Measurements from ENCODE around the gene PGM2L1.

DNA sequence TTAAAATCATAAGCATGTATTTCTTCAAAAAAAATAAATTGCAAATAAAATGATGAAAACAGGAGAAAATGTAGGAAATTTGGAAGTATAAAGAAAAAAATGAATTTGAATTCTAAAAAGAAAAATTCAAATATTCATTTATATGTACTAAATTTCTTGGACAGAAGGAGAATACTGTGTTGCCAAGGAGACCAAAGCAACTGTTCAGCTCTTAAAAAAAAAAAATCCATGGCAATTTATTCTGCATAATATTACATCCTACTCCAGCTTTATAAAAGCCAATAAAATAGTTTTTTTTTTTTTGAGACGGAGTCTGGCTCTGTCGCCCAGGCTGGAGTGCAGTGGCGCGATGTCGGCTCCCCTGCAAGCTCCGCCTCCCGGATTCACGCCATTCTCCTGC, 6.0 kb downstream of the PGM2L1 start:
- TF ChIP-seq SALL2 (CRISPR knock-in tag; IDR thresholded peaks at IDR 0.05) (no peak), ZFP36L1 (CRISPR knock-in tag; IDR thresholded peaks at IDR 0.05) (no peak), MXD4 (CRISPR knock-in tag; IDR thresholded peaks at IDR 0.05) (no peak), EP300 (IDR thresholded peaks at IDR 0.05; ENCODE audit: low read depth in 2 of 2, low read length in 2 of 2) (no peak), EP300 (CRISPR knock-in tag; IDR thresholded peaks at IDR 0.05; ENCODE audit: borderline replicate concordance) (no peak), POLR2G (IDR thresholded peaks at IDR 0.05; ENCODE audit: low read depth, low read length) (no peak), HNF4A (CRISPR knock-in tag; IDR thresholded peaks at IDR 0.05) (no peak), ZNF331 (CRISPR knock-in tag; IDR thresholded peaks at IDR 0.05) (no peak), ETV5 (CRISPR knock-in tag; IDR thresholded peaks at IDR 0.05; ENCODE audit: borderline replicate concordance) (no peak), ZBTB7B (CRISPR knock-in tag; IDR thresholded peaks at IDR 0.05) (no peak)
- TF ChIP-seq, protein P1, sequence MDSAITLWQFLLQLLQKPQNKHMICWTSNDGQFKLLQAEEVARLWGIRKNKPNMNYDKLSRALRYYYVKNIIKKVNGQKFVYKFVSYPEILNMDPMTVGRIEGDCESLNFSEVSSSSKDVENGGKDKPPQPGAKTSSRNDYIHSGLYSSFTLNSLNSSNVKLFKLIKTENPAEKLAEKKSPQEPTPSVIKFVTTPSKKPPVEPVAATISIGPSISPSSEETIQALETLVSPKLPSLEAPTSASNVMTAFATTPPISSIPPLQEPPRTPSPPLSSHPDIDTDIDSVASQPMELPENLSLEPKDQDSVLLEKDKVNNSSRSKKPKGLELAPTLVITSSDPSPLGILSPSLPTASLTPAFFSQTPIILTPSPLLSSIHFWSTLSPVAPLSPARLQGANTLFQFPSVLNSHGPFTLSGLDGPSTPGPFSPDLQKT (CRISPR knock-in tag; IDR thresholded peaks at IDR 0.05; ENCODE audit: borderline replicate concordance): no peak
- TF ChIP-seq, protein P2, sequence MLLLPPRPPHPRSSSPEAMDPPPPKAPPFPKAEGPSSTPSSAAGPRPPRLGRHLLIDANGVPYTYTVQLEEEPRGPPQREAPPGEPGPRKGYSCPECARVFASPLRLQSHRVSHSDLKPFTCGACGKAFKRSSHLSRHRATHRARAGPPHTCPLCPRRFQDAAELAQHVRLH (CRISPR knock-in tag; IDR thresholded peaks at IDR 0.05; ENCODE audit: borderline replicate concordance, low read depth): no peak
- TF ChIP-seq, protein P3, sequence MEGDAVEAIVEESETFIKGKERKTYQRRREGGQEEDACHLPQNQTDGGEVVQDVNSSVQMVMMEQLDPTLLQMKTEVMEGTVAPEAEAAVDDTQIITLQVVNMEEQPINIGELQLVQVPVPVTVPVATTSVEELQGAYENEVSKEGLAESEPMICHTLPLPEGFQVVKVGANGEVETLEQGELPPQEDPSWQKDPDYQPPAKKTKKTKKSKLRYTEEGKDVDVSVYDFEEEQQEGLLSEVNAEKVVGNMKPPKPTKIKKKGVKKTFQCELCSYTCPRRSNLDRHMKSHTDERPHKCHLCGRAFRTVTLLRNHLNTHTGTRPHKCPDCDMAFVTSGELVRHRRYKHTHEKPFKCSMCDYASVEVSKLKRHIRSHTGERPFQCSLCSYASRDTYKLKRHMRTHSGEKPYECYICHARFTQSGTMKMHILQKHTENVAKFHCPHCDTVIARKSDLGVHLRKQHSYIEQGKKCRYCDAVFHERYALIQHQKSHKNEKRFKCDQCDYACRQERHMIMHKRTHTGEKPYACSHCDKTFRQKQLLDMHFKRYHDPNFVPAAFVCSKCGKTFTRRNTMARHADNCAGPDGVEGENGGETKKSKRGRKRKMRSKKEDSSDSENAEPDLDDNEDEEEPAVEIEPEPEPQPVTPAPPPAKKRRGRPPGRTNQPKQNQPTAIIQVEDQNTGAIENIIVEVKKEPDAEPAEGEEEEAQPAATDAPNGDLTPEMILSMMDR (CRISPR knock-in tag; IDR thresholded peaks at IDR 0.05): no peak
